ENCODE data around the gene KCNC1.

KCNC1 gene

GRCh38 chr11:17736930-17737817 is 2.6 kb downstream of the KCNC1 start:
- no peak for DNase-seq (ENCODE audit: low read depth in 2 of 2)

GRCh38 chr11:17738151-17738973 is 3.8 kb downstream of the KCNC1 start:
- no peak for DNase-seq (ENCODE audit: low read depth in 2 of 2)

- no peak for DNase-seq (ENCODE audit: low read depth in 2 of 2)
Measured at GRCh38 chr11:17739945-17740338, 5.4 kb downstream of the KCNC1 start.

- DNase-seq (ENCODE audit: low read depth in 2 of 2), result no peak
Measured at GRCh38 chr11:17740649-17741235, 6.2 kb downstream of the KCNC1 start.

GRCh38 chr11:17741487-17741886 is 6.9 kb downstream of the KCNC1 start:
- no peak for DNase-seq (ENCODE audit: low read depth in 2 of 2)

GRCh38 chr11:17742019-17742418 is 7.4 kb downstream of the KCNC1 start:
- DNase-seq (ENCODE audit: low read depth in 2 of 2), result no peak

- no peak for DNase-seq (ENCODE audit: low read depth in 2 of 2)
Measured at GRCh38 chr11:17743026-17743807, 8.6 kb downstream of the KCNC1 start.

GRCh38 chr11:17743808-17744119 is 9.2 kb downstream of the KCNC1 start:
- no peak for DNase-seq (ENCODE audit: low read depth in 2 of 2)

- DNase-seq (ENCODE audit: low read depth in 2 of 2), result no peak
Measured at GRCh38 chr11:17744151-17744940, 9.8 kb downstream of the KCNC1 start.

GRCh38 chr11:17745023-17745772 is 10.6 kb downstream of the KCNC1 start:
- no peak for DNase-seq (ENCODE audit: low read depth in 2 of 2)

GRCh38 chr11:17746096-17746495 is 11.5 kb downstream of the KCNC1 start:
- DNase-seq (ENCODE audit: low read depth in 2 of 2), result no peak

- DNase-seq (ENCODE audit: low read depth in 2 of 2), result no peak
Measured at GRCh38 chr11:17747131-17747955, 12.8 kb downstream of the KCNC1 start.

GRCh38 chr11:17748044-17748443 is 13.5 kb downstream of the KCNC1 start:
- no peak for DNase-seq (ENCODE audit: low read depth in 2 of 2)

GRCh38 chr11:17748761-17749721 is 14.5 kb downstream of the KCNC1 start:
- no peak for DNase-seq (ENCODE audit: low read depth in 2 of 2)

GRCh38 chr11:17750013-17750800 is 15.6 kb downstream of the KCNC1 start:
- DNase-seq (ENCODE audit: low read depth in 2 of 2), result no peak

- DNase-seq (ENCODE audit: low read depth in 2 of 2), result no peak
Measured at GRCh38 chr11:17750801-17751165, 16.2 kb downstream of the KCNC1 start.

- no peak for DNase-seq (ENCODE audit: low read depth in 2 of 2)
Measured at GRCh38 chr11:17751558-17751957, 17.0 kb downstream of the KCNC1 start.

All from activated CD4-positive, alpha-beta T cell treated with anti-CD3 and anti-CD28 coated beads for 24 hours (primary cell).